Putamen (tissue), 1 donor: ENCODE results near the gene DR1.
A peak's percentile ranks its signal among the peaks of the same experiment; 100 is the strongest.

ENCODE experiments used
- DNase-seq: peaks from one replicate; pipeline ENCODE4 v3.0.0-alpha.2; 2016; ENCODE audit warnings: low spot score

DR1 gene

GRCh38 chr1:93345633-93346420 is at the start of gene DR1:
DR1 (plus strand) TSS chr1:93345907; CDS start chr1:93346646, 739 bp downstream.
- peak; percentile 92 for DNase-seq

GRCh38 chr1:93296555-93297154 is 49.1 kb upstream of the DR1 start:
- DNase-seq = no peak

- DNase-seq = no peak
These were observed 44.6 kb upstream of the DR1 start for GRCh38 chr1:93301131-93301530.

- DNase-seq = no peak
These were observed 43.6 kb upstream of the DR1 start for GRCh38 chr1:93302078-93302477.

GRCh38 chr1:93304716-93305138 is 41.0 kb upstream of the DR1 start:
- DNase-seq = peak; percentile 50

- DNase-seq = no peak
These were observed 38.8 kb upstream of the DR1 start for GRCh38 chr1:93306920-93307319.

- DNase-seq = no peak
These were observed 32.7 kb upstream of the DR1 start for GRCh38 chr1:93313026-93313425.

GRCh38 chr1:93317207-93317606 is 28.5 kb upstream of the DR1 start:
- DNase-seq = peak; percentile 55

- DNase-seq = no peak
These were observed 27.8 kb upstream of the DR1 start for GRCh38 chr1:93317943-93318342.

- no peak for DNase-seq
These were observed 24.0 kb upstream of the DR1 start for GRCh38 chr1:93321720-93322119.

- DNase-seq = no peak
These were observed 23.4 kb upstream of the DR1 start for GRCh38 chr1:93322349-93322748.

GRCh38 chr1:93323185-93323820 is 22.4 kb upstream of the DR1 start:
- DNase-seq = no peak

GRCh38 chr1:93324486-93325464 is 20.9 kb upstream of the DR1 start:
- DNase-seq = no peak

- no peak for DNase-seq
These were observed 16.6 kb upstream of the DR1 start for GRCh38 chr1:93328809-93329760.

- no peak for DNase-seq
These were observed 15.5 kb upstream of the DR1 start for GRCh38 chr1:93330196-93330595.

- DNase-seq = no peak
These were observed 15.1 kb upstream of the DR1 start for GRCh38 chr1:93330617-93331016.

- DNase-seq = no peak
These were observed 14.3 kb upstream of the DR1 start for GRCh38 chr1:93331412-93331811.

GRCh38 chr1:93332368-93332767 is 13.3 kb upstream of the DR1 start:
- no peak for DNase-seq

GRCh38 chr1:93338387-93339146 is 7.1 kb upstream of the DR1 start:
- no peak for DNase-seq

- no peak for DNase-seq
These were observed 6.5 kb upstream of the DR1 start for GRCh38 chr1:93339171-93339697.
